RWPE2 (cell line): ENCODE results near the gene ZBTB22.

Experiments
- ATAC-seq: fragments of 200-7000 bp; cut with Tn5 transposase; 3 replicates; pipeline ENCODE4 v1.9.1; 2021; ENCODE audit warnings: low read depth
- DNase-seq: peaks from one replicate; pipeline ENCODE4 v3.0.0-alpha.2; 2020; ENCODE audit warnings: low spot score
- H3K27ac ChIP-seq: fragments of 450-650 bp; 2 replicates; pipeline ENCODE4 v1.5.1; 2017; ENCODE audit warnings: mild to moderate bottlenecking; ENCODE audit not compliant: poor library complexity, severe bottlenecking
- H3K27me3 ChIP-seq: fragments of 250-450 bp; sonication (Bioruptor Pico); 2 replicates; pipeline ENCODE4 v1.5.1; 2021; ENCODE audit warnings: mild to moderate bottlenecking, moderate library complexity; ENCODE audit not compliant: insufficient read depth, poor library complexity, severe bottlenecking
- H3K36me3 ChIP-seq: fragments of 250-450 bp; sonication (Bioruptor Pico); 2 replicates; pipeline ENCODE4 v1.5.1; 2020; ENCODE audit warnings: low read depth, mild to moderate bottlenecking, moderate library complexity
- H3K4me1 ChIP-seq: fragments of 250-450 bp; sonication (Bioruptor Pico); 2 replicates; pipeline ENCODE4 v1.5.1; 2021; ENCODE audit warnings: mild to moderate bottlenecking, moderate library complexity; ENCODE audit not compliant: insufficient read depth, poor library complexity, severe bottlenecking
- H3K4me3 ChIP-seq: fragments of 250-450 bp; sonication (Bioruptor Pico); 2 replicates; pipeline ENCODE4 v1.5.1; 2021; ENCODE audit warnings: mild to moderate bottlenecking, moderate library complexity; ENCODE audit not compliant: severe bottlenecking
- H3K9me3 ChIP-seq: fragments of 250-450 bp; sonication (Bioruptor Pico); 2 replicates; pipeline ENCODE4 v1.5.1; 2021; ENCODE audit warnings: mild to moderate bottlenecking, moderate library complexity; ENCODE audit not compliant: severe bottlenecking
- TF ChIP-seq, protein P1 (sequence below): fragments of 450-650 bp; IDR thresholded peaks from one replicate; pipeline ENCODE4 v1.5.1; 2017; ENCODE audit warnings: mild to moderate bottlenecking, moderate library complexity; ENCODE audit not compliant: poor library complexity, severe bottlenecking

The ZBTB22 gene

DNA sequence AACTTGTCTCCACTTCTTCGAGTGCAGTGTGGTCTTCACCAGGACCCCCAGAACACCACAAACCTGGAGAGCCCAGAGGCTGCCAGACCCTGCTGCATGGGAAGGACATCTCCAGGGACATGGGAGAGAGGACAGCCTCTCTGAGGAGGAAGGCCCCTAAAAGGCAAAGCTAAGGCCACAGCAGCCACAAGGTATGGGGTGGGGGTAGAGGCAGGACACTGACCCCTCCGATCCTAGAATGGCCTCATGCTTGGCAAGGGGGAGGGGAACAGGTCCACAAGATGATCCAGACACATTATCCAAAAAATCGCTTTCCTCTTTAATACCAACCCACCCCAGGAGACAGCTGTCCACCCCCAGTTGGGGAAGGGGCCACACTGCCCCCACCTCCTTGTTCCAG is 38.7 kb downstream of the ZBTB22 start:
- no peak for DNase-seq
- H3K4me3 ChIP-seq = no peak overlapping the region
- ATAC-seq = no peak
- TF ChIP-seq, protein P1, sequence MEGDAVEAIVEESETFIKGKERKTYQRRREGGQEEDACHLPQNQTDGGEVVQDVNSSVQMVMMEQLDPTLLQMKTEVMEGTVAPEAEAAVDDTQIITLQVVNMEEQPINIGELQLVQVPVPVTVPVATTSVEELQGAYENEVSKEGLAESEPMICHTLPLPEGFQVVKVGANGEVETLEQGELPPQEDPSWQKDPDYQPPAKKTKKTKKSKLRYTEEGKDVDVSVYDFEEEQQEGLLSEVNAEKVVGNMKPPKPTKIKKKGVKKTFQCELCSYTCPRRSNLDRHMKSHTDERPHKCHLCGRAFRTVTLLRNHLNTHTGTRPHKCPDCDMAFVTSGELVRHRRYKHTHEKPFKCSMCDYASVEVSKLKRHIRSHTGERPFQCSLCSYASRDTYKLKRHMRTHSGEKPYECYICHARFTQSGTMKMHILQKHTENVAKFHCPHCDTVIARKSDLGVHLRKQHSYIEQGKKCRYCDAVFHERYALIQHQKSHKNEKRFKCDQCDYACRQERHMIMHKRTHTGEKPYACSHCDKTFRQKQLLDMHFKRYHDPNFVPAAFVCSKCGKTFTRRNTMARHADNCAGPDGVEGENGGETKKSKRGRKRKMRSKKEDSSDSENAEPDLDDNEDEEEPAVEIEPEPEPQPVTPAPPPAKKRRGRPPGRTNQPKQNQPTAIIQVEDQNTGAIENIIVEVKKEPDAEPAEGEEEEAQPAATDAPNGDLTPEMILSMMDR = no peak
- H3K9me3 ChIP-seq = no peaks in the 10 kb centered on the region
- H3K27me3 ChIP-seq = no peaks in the 10 kb centered on the region
- H3K27ac ChIP-seq = no peak overlapping the region
- H3K4me1 ChIP-seq = peaks cover 28% of the 10 kb centered on the region
- peaks cover 56% of the 10 kb centered on the region for H3K36me3 ChIP-seq

DNA sequence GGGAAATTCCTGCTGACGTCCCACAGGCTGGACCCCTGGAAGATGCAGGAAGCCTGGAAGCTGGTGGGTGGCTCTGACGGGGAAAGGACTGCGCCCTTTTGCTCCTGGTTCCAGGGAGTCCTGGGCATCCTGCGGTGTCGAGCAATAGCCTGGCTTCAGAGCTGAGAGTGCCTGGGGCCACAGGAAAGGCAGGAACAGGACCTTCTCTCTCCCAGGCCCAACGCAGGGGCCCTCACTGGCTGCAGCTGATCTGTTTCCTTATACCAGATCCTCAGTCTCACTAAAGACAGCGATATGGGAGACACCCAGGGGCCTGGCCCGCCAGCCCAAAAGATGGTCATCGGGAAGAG is 39.2 kb downstream of the ZBTB22 start:
- DNase-seq (no peak), ATAC-seq (no peak)
- Histone ChIP-seq H3K27ac (peak overlapping the region; percentile 84), H3K36me3 (peaks cover 57% of the 10 kb centered on the region), H3K4me3 (no peak overlapping the region), H3K27me3 (no peaks in the 10 kb centered on the region), H3K9me3 (no peaks in the 10 kb centered on the region), H3K4me1 (peaks cover 32% of the 10 kb centered on the region)
- TF ChIP-seq, protein P1 = no peak

DNA sequence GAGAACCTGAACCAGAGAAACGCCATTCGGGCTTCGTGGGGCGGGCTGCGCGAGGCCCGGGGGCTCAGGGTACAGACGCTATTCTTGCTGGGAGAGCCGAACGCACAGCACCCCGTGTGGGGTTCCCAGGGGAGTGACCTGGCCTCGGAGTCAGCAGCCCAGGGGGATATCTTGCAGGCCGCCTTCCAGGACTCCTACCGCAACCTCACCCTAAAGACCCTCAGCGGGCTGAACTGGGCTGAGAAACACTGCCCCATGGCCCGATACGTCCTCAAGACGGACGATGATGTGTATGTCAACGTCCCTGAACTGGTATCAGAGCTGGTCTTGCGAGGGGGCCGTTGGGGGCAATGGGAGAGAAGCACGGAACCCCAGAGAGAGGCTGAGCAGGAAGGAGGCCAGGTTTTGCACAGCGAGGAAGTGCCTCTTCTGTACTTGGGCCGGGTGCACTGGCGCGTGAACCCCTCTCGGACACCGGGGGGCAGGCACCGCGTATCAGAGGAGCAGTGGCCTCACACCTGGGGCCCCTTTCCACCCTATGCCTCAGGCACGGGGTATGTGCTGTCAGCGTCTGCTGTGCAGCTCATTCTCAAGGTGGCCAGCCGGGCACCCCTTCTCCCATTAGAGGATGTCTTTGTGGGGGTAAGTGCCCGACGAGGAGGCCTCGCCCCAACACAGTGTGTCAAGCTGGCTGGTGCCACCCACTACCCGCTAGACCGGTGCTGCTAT is 39.7 kb downstream of the ZBTB22 start:
- DNase-seq (no peak), ATAC-seq (no peak)
- TF ChIP-seq, protein P1 = no peak
- H3K36me3 ChIP-seq = peaks cover 59% of the 10 kb centered on the region
- no peaks in the 10 kb centered on the region for H3K27me3 ChIP-seq
- peaks cover 33% of the 10 kb centered on the region for H3K4me1 ChIP-seq
- H3K9me3 ChIP-seq = no peaks in the 10 kb centered on the region
- peak overlapping the region; percentile 84 for H3K27ac ChIP-seq
- peak overlapping the region; percentile 31 for H3K4me3 ChIP-seq

DNA sequence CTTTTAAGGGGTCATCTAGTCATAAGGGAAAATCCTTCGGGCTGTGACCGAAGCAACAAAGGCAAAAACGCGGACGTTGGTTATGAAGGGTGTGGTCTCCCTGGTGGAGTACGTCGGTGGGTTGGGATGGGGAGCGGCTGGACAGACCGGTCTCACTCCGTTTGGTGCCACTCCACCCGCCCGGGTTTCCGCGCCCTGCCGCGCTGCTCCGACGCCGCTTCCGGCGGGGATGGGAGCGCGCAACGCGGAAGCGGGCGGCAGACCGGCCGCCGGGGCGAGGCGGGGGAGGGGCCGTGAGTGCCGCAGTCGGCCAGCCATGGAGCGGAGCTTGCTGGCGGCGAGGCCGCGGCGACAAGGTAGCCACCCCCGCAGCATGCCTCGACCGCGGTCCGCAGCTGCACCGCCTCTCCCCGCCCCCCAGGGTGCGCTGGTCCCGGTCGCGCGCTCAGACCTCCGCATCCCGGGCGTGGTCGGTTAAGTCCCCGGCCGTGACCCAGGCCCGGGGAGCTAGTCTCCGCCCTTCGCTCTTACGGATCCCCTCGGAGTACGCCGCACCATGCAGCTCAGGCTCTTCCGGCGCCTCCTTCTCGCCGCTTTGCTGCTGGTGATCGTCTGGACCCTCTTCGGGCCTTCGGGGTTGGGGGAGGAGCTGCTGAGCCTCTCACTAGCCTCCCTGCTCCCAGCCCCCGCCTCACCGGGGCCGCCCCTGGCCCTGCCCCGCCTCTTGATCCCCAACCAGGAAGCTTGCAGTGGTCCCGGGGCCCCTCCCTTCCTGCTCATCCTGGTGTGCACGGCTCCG is 40.5 kb downstream of the ZBTB22 start, which contains the start of gene B3GALT4:
B3GALT4 (plus strand) TSS at position 260 of the 799 bp plus-strand sequence; CDS start at position 557, 297 bp downstream.
- H3K9me3 ChIP-seq = no peaks in the 10 kb centered on the region
- peak; percentile 67 for ATAC-seq
- peaks cover 60% of the 10 kb centered on the region for H3K36me3 ChIP-seq
- TF ChIP-seq, protein P1 = peak; percentile 41
- no peak for DNase-seq
- peaks cover 33% of the 10 kb centered on the region for H3K4me1 ChIP-seq
- H3K27ac ChIP-seq = peak within 1 kb of the TSS; percentile 84
- peak within 1 kb of the TSS; percentile 31 for H3K4me3 ChIP-seq
- H3K27me3 ChIP-seq = no peaks in the 10 kb centered on the region
